BE2C (cell line): Measurements from ENCODE around the gene CNTNAP1.

ENCODE experiments used
- DNase-seq: peaks from one replicate; pipeline ENCODE4 v3.0.0-alpha.2; 2020
- H3K27me3 ChIP-seq: fragments of 250-450 bp; sonication (Bioruptor Pico); 2 replicates; pipeline ENCODE4 v1.5.1; 2020; ENCODE audit warnings: mild to moderate bottlenecking
- H3K36me3 ChIP-seq: fragments of 250-450 bp; sonication (Bioruptor Pico); 2 replicates; pipeline ENCODE4 v1.5.1; 2020; ENCODE audit warnings: mild to moderate bottlenecking
- H3K4me1 ChIP-seq: fragments of 250-450 bp; sonication (Bioruptor Pico); 2 replicates; pipeline ENCODE4 v1.5.1; 2020
- H3K4me3 ChIP-seq: 2 replicates; pipeline ENCODE4 v1.5.1; 2011; ENCODE audit warnings: low read depth, low read length
- H3K9me3 ChIP-seq: fragments of 250-450 bp; sonication (Bioruptor Pico); 2 replicates; pipeline ENCODE4 v1.5.1; 2020
- CTCF ChIP-seq: IDR thresholded peaks from 2 replicates; pipeline ENCODE4 v1.5.1; 2012; ENCODE audit warnings: mild to moderate bottlenecking, low read depth, low read length

The CNTNAP1 gene

GRCh38 chr17:42700586-42701289 is 18.4 kb downstream of the CNTNAP1 start:
- no peaks in the 10 kb centered on the region for H3K9me3 ChIP-seq
- TF ChIP-seq CTCF, result no peak
- H3K27me3 ChIP-seq, result no peaks in the 10 kb centered on the region
- DNase-seq, result no peak
- H3K36me3 ChIP-seq, result peaks cover 44% of the 10 kb centered on the region
- no peak overlapping the region for H3K4me3 ChIP-seq
- peaks cover 8% of the 10 kb centered on the region for H3K4me1 ChIP-seq

- no peak for TF ChIP-seq CTCF
- Histone ChIP-seq H3K36me3 (peaks cover 40% of the 10 kb centered on the region), H3K4me3 (no peak overlapping the region), H3K9me3 (no peaks in the 10 kb centered on the region), H3K27me3 (no peaks in the 10 kb centered on the region), H3K4me1 (peaks cover 8% of the 10 kb centered on the region)
- DNase-seq, result no peak
These were observed 20.1 kb downstream of the CNTNAP1 start for GRCh38 chr17:42702446-42702845.

- Histone ChIP-seq H3K4me3 (no peak overlapping the region), H3K9me3 (no peaks in the 10 kb centered on the region), H3K36me3 (peaks cover 39% of the 10 kb centered on the region), H3K4me1 (peaks cover 2% of the 10 kb centered on the region), H3K27me3 (no peaks in the 10 kb centered on the region)
- DNase-seq, result no peak
- TF ChIP-seq CTCF, result no peak
These were observed 22.1 kb downstream of the CNTNAP1 start for GRCh38 chr17:42704490-42704836.

- H3K4me3 ChIP-seq, result no peak overlapping the region
- DNase-seq, result no peak
- H3K27me3 ChIP-seq, result no peaks in the 10 kb centered on the region
- no peaks in the 10 kb centered on the region for H3K9me3 ChIP-seq
- H3K36me3 ChIP-seq, result peaks cover 44% of the 10 kb centered on the region
- no peaks in the 10 kb centered on the region for H3K4me1 ChIP-seq
- TF ChIP-seq CTCF, result no peak
These were observed 22.6 kb downstream of the CNTNAP1 start for GRCh38 chr17:42704837-42705494.

GRCh38 chr17:42706732-42707131 is 24.4 kb downstream of the CNTNAP1 start:
- TF ChIP-seq CTCF, result no peak
- DNase-seq, result no peak
- H3K9me3 ChIP-seq, result no peaks in the 10 kb centered on the region
- H3K4me1 ChIP-seq, result no peaks in the 10 kb centered on the region
- H3K4me3 ChIP-seq, result no peak overlapping the region
- H3K36me3 ChIP-seq, result peaks cover 44% of the 10 kb centered on the region
- no peaks in the 10 kb centered on the region for H3K27me3 ChIP-seq

GRCh38 chr17:42708588-42708987 is 26.3 kb downstream of the CNTNAP1 start:
- DNase-seq, result no peak
- no peaks in the 10 kb centered on the region for H3K27me3 ChIP-seq
- no peak overlapping the region for H3K4me3 ChIP-seq
- TF ChIP-seq CTCF, result no peak
- H3K4me1 ChIP-seq, result no peaks in the 10 kb centered on the region
- H3K36me3 ChIP-seq, result peaks cover 48% of the 10 kb centered on the region
- no peaks in the 10 kb centered on the region for H3K9me3 ChIP-seq
